ENCODE results near the gene PPFIA1.

The PPFIA1 gene

DNA sequence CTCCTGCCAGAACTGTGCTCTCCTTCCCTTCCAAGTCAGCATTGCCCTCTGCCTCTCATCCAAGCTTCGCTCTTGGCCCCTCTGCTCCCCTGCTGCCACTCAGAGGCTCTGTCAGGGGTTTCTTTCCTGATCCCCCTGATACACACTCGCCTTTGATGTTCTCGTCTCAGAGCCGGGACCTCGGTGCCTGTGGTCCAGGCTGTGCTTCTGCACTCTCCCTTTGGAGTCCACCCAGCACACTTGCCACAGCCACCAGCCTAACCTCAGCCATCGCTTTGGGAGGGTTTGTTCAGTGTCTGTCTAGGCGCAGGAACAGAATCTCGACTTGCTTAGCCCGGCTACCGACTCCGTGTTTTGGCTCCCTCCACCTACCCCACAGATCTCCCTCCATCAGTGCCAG lies 29.1 kb downstream of the PPFIA1 start:
- Histone ChIP-seq H2BK5ac (ENCODE audit: low read length) (no peak overlapping the region), H3K4ac (ENCODE audit: low read depth, low read length) (no peak overlapping the region), H3K4me1 (ENCODE audit: control insufficient read depth, low read depth, low read length) (no peaks in the 10 kb centered on the region), H2BK120ac (ENCODE audit: low read depth, low read length) (no peak overlapping the region), H3K18ac (ENCODE audit: low read length) (no peak overlapping the region), H3K27ac (ENCODE audit: low read depth, low read length) (no peak overlapping the region), H3K23ac (ENCODE audit: low read length) (no peak overlapping the region), H3K56ac (ENCODE audit: low read length) (no peak overlapping the region), H3K4me3 (ENCODE audit: low read length) (no peak overlapping the region), H4K8ac (ENCODE audit: low read depth, low read length) (no peak overlapping the region), H3K4me2 (ENCODE audit: low read length) (no peak overlapping the region), H2BK15ac (replicated peaks; ENCODE audit: low read depth) (no peak overlapping the region), H4K5ac (ENCODE audit: low read length) (no peak overlapping the region), H3K36me3 (ENCODE audit: control insufficient read depth, insufficient read depth, low read length) (no peaks in the 10 kb centered on the region), H3K79me1 (ENCODE audit: low read length) (peaks cover 29% of the 10 kb centered on the region), H3K79me2 (ENCODE audit: control insufficient read depth, insufficient read depth, low read length) (peaks cover 26% of the 10 kb centered on the region), H3K9ac (ENCODE audit: low read length) (no peak overlapping the region), H2AK5ac (ENCODE audit: low read length) (no peak overlapping the region), H3K27me3 (ENCODE audit: insufficient read depth, low read length, poor library complexity) (no peaks in the 10 kb centered on the region)
- DNase-seq, result no peak
- no CpG with 5 or more reads among the region's 11 CpGs for WGBS (ENCODE audit: extremely low coverage, insufficient coverage, low lambda C conversion rate)

DNA sequence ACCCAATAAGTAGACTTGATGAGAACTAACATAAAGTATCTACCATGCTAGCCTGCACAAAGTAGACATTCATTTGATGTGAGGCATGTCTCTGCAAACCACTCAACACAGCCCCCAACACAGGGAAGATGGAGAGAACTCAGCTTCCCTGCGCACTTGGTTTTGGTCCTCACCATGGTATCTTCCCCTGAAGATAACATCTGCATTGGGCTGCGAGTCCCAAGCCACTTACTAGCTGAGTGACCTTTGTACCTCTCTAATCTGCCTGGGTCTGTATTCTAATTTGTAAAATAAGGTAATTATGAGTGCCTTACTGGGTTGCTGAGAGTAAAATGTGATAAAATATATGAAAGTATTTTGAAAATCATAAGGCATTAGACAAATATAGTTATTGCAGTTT lies 30.7 kb downstream of the PPFIA1 start:
- H2AK5ac ChIP-seq (ENCODE audit: low read length), result no peak overlapping the region
- WGBS (ENCODE audit: extremely low coverage, insufficient coverage, low lambda C conversion rate), result no CpG with 5 or more reads among the region's 2 CpGs

DNA sequence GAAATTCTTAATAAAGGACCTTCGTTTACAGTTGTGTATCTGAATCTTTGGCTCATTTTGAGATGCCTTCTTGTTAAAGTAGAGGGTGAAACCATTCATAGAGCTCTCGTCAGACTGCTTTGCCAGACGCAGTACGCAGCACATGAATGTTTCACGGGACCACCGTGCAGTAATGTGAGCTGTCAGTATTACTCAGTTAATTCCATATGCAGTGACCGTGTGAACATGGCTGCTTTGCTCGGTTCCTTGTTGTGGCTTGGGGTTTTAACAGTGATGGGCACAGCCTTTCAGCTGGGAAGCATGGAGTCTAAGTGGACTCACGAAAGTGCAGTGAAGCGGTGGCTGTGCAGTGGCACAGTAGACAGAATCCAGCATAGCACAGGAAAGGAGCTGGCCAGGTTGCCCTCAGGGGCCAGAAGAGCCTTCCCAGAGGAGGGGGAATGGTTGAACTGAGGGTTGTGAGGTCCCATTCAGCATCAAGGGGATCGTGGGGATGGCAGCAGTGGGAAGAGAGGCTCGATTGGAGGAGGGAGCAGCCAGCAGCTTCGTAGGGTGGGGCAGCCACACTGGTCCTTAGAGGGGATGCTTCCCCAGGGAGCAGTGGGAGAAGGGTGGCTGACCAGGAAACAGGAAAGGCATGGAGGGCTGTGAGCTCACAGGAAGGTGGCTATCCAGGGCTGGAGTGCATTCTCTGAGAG lies 31.4 kb downstream of the PPFIA1 start:
- no peak overlapping the region for H2AK5ac ChIP-seq (ENCODE audit: low read length)
- no peak overlapping the region for H3K27ac ChIP-seq (ENCODE audit: low read depth, low read length)
- H2BK5ac ChIP-seq (ENCODE audit: low read length), result no peak overlapping the region
- H3K36me3 ChIP-seq (ENCODE audit: control insufficient read depth, insufficient read depth, low read length), result no peaks in the 10 kb centered on the region
- no peak overlapping the region for H4K8ac ChIP-seq (ENCODE audit: low read depth, low read length)
- H3K79me2 ChIP-seq (ENCODE audit: control insufficient read depth, insufficient read depth, low read length), result peaks cover 32% of the 10 kb centered on the region
- no peak overlapping the region for H3K9ac ChIP-seq (ENCODE audit: low read length)
- no peaks in the 10 kb centered on the region for H3K4me1 ChIP-seq (ENCODE audit: control insufficient read depth, low read depth, low read length)
- peaks cover 34% of the 10 kb centered on the region for H3K79me1 ChIP-seq (ENCODE audit: low read length)
- no peak overlapping the region for H3K4me3 ChIP-seq (ENCODE audit: low read length)
- H2BK120ac ChIP-seq (ENCODE audit: low read depth, low read length), result no peak overlapping the region
- no peak overlapping the region for H3K18ac ChIP-seq (ENCODE audit: low read length)
- DNase-seq, result no peak
- H3K27me3 ChIP-seq (ENCODE audit: insufficient read depth, low read length, poor library complexity), result no peaks in the 10 kb centered on the region
- no peak overlapping the region for H3K4me2 ChIP-seq (ENCODE audit: low read length)
- no peak overlapping the region for H3K56ac ChIP-seq (ENCODE audit: low read length)
- H3K23ac ChIP-seq (ENCODE audit: low read length), result no peak overlapping the region
- WGBS (ENCODE audit: extremely low coverage, insufficient coverage, low lambda C conversion rate), result no CpG with 5 or more reads among the region's 13 CpGs
- no peak overlapping the region for H2BK15ac ChIP-seq (replicated peaks; ENCODE audit: low read depth)
- H3K4ac ChIP-seq (ENCODE audit: low read depth, low read length), result no peak overlapping the region
- no peak overlapping the region for H4K5ac ChIP-seq (ENCODE audit: low read length)

More for the DNA sequence above, 30.7 kb downstream of the PPFIA1 start:
- Histone ChIP-seq H3K4me2 (ENCODE audit: low read length) (no peak overlapping the region), H2BK15ac (replicated peaks; ENCODE audit: low read depth) (no peak overlapping the region), H3K4me1 (ENCODE audit: control insufficient read depth, low read depth, low read length) (no peaks in the 10 kb centered on the region), H3K18ac (ENCODE audit: low read length) (no peak overlapping the region), H2BK5ac (ENCODE audit: low read length) (no peak overlapping the region), H3K36me3 (ENCODE audit: control insufficient read depth, insufficient read depth, low read length) (no peaks in the 10 kb centered on the region), H3K23ac (ENCODE audit: low read length) (no peak overlapping the region), H3K9ac (ENCODE audit: low read length) (no peak overlapping the region), H3K79me1 (ENCODE audit: low read length) (peaks cover 34% of the 10 kb centered on the region), H4K5ac (ENCODE audit: low read length) (no peak overlapping the region), H3K56ac (ENCODE audit: low read length) (no peak overlapping the region), H2BK120ac (ENCODE audit: low read depth, low read length) (no peak overlapping the region), H3K27ac (ENCODE audit: low read depth, low read length) (no peak overlapping the region), H3K27me3 (ENCODE audit: insufficient read depth, low read length, poor library complexity) (no peaks in the 10 kb centered on the region), H3K79me2 (ENCODE audit: control insufficient read depth, insufficient read depth, low read length) (peaks cover 32% of the 10 kb centered on the region), H4K8ac (ENCODE audit: low read depth, low read length) (no peak overlapping the region), H3K4ac (ENCODE audit: low read depth, low read length) (no peak overlapping the region), H3K4me3 (ENCODE audit: low read length) (no peak overlapping the region)
- DNase-seq, result no peak

DNA sequence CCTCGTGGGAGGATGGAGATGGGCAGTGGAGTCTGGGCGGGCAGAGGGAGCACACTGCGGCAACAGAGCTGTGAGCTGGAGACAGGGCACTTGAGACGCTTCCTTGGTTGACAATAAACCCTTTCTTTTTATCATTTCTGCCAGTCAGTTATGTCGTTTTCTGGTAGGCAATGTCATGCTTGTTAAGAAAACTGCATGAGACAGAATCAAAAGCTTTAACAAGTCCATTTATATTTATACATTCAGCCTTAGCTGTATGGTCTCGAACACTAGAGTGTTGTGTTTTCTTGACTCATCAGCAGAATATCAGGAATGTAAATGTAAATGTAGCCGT lies 31.9 kb downstream of the PPFIA1 start:
- no peaks in the 10 kb centered on the region for H3K27me3 ChIP-seq (ENCODE audit: insufficient read depth, low read length, poor library complexity)
- no peak overlapping the region for H3K56ac ChIP-seq (ENCODE audit: low read length)
- no peak for DNase-seq
- no peak overlapping the region for H4K5ac ChIP-seq (ENCODE audit: low read length)
- H2BK5ac ChIP-seq (ENCODE audit: low read length), result no peak overlapping the region
- H2AK5ac ChIP-seq (ENCODE audit: low read length), result no peak overlapping the region
- H3K23ac ChIP-seq (ENCODE audit: low read length), result no peak overlapping the region
- H3K4me2 ChIP-seq (ENCODE audit: low read length), result no peak overlapping the region
- H2BK15ac ChIP-seq (replicated peaks; ENCODE audit: low read depth), result no peak overlapping the region
- H3K4me1 ChIP-seq (ENCODE audit: control insufficient read depth, low read depth, low read length), result no peaks in the 10 kb centered on the region
- H2BK120ac ChIP-seq (ENCODE audit: low read depth, low read length), result no peak overlapping the region
- no CpG with 5 or more reads among the region's 7 CpGs for WGBS (ENCODE audit: extremely low coverage, insufficient coverage, low lambda C conversion rate)
- H4K8ac ChIP-seq (ENCODE audit: low read depth, low read length), result no peak overlapping the region
- no peak overlapping the region for H3K27ac ChIP-seq (ENCODE audit: low read depth, low read length)
- H3K4ac ChIP-seq (ENCODE audit: low read depth, low read length), result no peak overlapping the region
- no peaks in the 10 kb centered on the region for H3K36me3 ChIP-seq (ENCODE audit: control insufficient read depth, insufficient read depth, low read length)
- H3K4me3 ChIP-seq (ENCODE audit: low read length), result no peak overlapping the region
- no peak overlapping the region for H3K9ac ChIP-seq (ENCODE audit: low read length)
- H3K79me2 ChIP-seq (ENCODE audit: control insufficient read depth, insufficient read depth, low read length), result peaks cover 31% of the 10 kb centered on the region
- no peak overlapping the region for H3K18ac ChIP-seq (ENCODE audit: low read length)
- H3K79me1 ChIP-seq (ENCODE audit: low read length), result peaks cover 34% of the 10 kb centered on the region

DNA sequence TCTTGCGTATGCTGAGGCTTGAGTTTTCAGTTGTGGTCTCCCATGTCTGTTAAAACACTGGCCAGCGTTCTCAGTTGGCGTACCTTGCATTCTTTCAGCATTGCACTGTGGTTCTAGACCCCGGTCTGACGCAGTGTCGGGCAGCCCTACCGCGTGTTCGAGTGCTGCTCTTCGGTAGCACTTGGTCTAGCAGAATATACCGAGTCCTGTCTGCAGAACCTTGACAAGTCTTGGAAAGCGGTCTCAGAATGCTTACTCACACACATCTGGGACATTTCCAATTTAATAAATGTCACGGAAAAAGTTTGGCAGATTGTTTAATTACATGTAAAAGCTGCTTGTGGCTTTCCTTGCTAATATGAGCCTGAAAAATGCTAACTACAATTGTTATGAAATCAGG lies 32.6 kb downstream of the PPFIA1 start:
- H3K27ac ChIP-seq (ENCODE audit: low read depth, low read length), result no peak overlapping the region
- no peak overlapping the region for H2BK120ac ChIP-seq (ENCODE audit: low read depth, low read length)
- no peak overlapping the region for H4K8ac ChIP-seq (ENCODE audit: low read depth, low read length)
- no peak for DNase-seq
- H3K27me3 ChIP-seq (ENCODE audit: insufficient read depth, low read length, poor library complexity), result no peaks in the 10 kb centered on the region
- peaks cover 27% of the 10 kb centered on the region for H3K79me2 ChIP-seq (ENCODE audit: control insufficient read depth, insufficient read depth, low read length)
- no peak overlapping the region for H2AK5ac ChIP-seq (ENCODE audit: low read length)
- no peak overlapping the region for H3K18ac ChIP-seq (ENCODE audit: low read length)
- WGBS (ENCODE audit: extremely low coverage, insufficient coverage, low lambda C conversion rate), result no CpG with 5 or more reads among the region's 13 CpGs
- H3K79me1 ChIP-seq (ENCODE audit: low read length), result peaks cover 31% of the 10 kb centered on the region
- H3K4me1 ChIP-seq (ENCODE audit: control insufficient read depth, low read depth, low read length), result no peaks in the 10 kb centered on the region
- no peak overlapping the region for H2BK15ac ChIP-seq (replicated peaks; ENCODE audit: low read depth)
- no peak overlapping the region for H3K23ac ChIP-seq (ENCODE audit: low read length)
- H2BK5ac ChIP-seq (ENCODE audit: low read length), result no peak overlapping the region
- H3K56ac ChIP-seq (ENCODE audit: low read length), result no peak overlapping the region
- H3K36me3 ChIP-seq (ENCODE audit: control insufficient read depth, insufficient read depth, low read length), result no peaks in the 10 kb centered on the region
- no peak overlapping the region for H3K4me2 ChIP-seq (ENCODE audit: low read length)
- H3K4me3 ChIP-seq (ENCODE audit: low read length), result no peak overlapping the region
- no peak overlapping the region for H3K9ac ChIP-seq (ENCODE audit: low read length)
- no peak overlapping the region for H4K5ac ChIP-seq (ENCODE audit: low read length)
- no peak overlapping the region for H3K4ac ChIP-seq (ENCODE audit: low read depth, low read length)

DNA sequence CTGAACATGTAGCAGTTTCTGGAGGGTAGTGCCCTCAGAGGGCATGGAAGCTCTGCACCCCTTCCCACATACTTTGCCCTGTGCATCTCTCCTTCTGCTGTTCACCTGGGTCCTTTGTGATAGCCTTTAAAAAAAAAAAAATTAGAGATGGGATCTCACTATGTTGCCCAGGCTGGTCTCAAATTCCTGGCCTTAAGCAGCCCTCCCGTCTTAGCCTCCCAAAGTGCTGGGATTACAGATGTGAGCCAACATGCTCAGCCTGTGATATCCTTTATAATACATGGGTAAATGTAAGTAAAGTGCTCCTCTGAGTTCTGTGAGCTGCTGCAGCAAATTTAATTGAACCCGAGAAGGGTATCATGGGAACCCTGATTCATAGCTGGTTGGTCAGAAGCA lies 33.7 kb downstream of the PPFIA1 start:
- Histone ChIP-seq H3K27ac (ENCODE audit: low read depth, low read length) (no peak overlapping the region), H3K27me3 (ENCODE audit: insufficient read depth, low read length, poor library complexity) (no peaks in the 10 kb centered on the region), H2BK120ac (ENCODE audit: low read depth, low read length) (no peak overlapping the region), H4K8ac (ENCODE audit: low read depth, low read length) (no peak overlapping the region), H3K4me1 (ENCODE audit: control insufficient read depth, low read depth, low read length) (no peaks in the 10 kb centered on the region), H2AK5ac (ENCODE audit: low read length) (no peak overlapping the region), H3K79me2 (ENCODE audit: control insufficient read depth, insufficient read depth, low read length) (peaks cover 25% of the 10 kb centered on the region), H4K5ac (ENCODE audit: low read length) (no peak overlapping the region), H3K4ac (ENCODE audit: low read depth, low read length) (no peak overlapping the region), H3K79me1 (ENCODE audit: low read length) (peaks cover 28% of the 10 kb centered on the region), H3K23ac (ENCODE audit: low read length) (no peak overlapping the region), H3K9ac (ENCODE audit: low read length) (no peak overlapping the region), H3K4me2 (ENCODE audit: low read length) (no peak overlapping the region), H2BK5ac (ENCODE audit: low read length) (no peak overlapping the region), H3K4me3 (ENCODE audit: low read length) (no peak overlapping the region), H3K18ac (ENCODE audit: low read length) (no peak overlapping the region), H2BK15ac (replicated peaks; ENCODE audit: low read depth) (no peak overlapping the region), H3K56ac (ENCODE audit: low read length) (no peak overlapping the region), H3K36me3 (ENCODE audit: control insufficient read depth, insufficient read depth, low read length) (no peaks in the 10 kb centered on the region)
- DNase-seq, result no peak
- WGBS (ENCODE audit: extremely low coverage, insufficient coverage, low lambda C conversion rate), result no CpG with 5 or more reads among the region's 2 CpGs
